WI38 (cell line): ENCODE data around the gene SLC25A47.

ENCODE experiments used
- H3K4me3 ChIP-seq: 2 replicates; pipeline ENCODE4 v1.5.1; 2011; ENCODE audit warnings: low read depth, mild to moderate bottlenecking, control low read depth, low read length
- TF ChIP-seq, protein P1 (sequence below): IDR thresholded peaks from 2 replicates; pipeline ENCODE4 v1.5.1; 2012; ENCODE audit warnings: low read depth, mild to moderate bottlenecking, control low read depth, low read length

SLC25A47 gene

DNA sequence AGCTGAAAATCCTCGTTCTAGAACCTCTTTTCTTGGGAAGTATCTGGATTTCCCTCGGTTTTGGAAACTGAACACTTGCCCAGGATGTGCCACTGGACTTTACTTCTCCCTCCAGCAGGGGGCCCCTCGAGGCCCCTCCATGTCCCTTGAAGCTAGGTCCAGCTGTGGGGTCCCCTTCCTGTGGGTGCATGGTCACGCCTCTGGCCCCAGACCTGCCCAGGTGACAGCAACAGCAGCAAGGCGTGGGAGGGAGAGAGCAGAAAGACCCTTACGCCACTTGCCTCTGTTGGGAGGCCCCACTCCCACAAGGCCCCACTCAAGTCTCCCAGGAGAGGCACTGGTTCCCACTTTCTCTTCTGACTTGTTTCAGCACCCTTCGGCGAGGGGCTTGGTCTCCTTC lies 20.0 kb upstream of the SLC25A47 start:
- H3K4me3 ChIP-seq = no peak overlapping the region
- TF ChIP-seq, protein P1, sequence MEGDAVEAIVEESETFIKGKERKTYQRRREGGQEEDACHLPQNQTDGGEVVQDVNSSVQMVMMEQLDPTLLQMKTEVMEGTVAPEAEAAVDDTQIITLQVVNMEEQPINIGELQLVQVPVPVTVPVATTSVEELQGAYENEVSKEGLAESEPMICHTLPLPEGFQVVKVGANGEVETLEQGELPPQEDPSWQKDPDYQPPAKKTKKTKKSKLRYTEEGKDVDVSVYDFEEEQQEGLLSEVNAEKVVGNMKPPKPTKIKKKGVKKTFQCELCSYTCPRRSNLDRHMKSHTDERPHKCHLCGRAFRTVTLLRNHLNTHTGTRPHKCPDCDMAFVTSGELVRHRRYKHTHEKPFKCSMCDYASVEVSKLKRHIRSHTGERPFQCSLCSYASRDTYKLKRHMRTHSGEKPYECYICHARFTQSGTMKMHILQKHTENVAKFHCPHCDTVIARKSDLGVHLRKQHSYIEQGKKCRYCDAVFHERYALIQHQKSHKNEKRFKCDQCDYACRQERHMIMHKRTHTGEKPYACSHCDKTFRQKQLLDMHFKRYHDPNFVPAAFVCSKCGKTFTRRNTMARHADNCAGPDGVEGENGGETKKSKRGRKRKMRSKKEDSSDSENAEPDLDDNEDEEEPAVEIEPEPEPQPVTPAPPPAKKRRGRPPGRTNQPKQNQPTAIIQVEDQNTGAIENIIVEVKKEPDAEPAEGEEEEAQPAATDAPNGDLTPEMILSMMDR = peak; percentile 83

DNA sequence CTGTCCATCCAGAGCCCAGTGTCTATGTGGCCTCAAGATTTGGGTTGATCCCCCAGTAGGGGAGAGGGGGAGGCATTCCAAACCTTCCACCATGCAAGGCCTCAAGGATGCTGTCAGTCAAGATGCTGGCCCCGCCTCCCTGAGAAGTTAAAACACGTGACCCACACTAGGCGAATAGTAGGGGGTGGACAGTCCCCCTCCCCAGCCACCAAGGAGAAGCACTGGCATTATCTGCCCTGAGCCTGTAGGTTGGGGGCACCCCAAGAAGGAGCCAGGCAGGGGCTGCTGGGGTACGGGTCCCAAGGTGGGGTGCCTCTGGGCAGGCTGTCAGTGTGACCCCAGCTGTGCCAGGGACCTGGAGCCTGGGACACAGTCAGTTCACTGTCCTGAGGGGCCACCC lies 19.2 kb upstream of the SLC25A47 start:
- no peak overlapping the region for H3K4me3 ChIP-seq
- TF ChIP-seq, protein P1 = no peak

DNA sequence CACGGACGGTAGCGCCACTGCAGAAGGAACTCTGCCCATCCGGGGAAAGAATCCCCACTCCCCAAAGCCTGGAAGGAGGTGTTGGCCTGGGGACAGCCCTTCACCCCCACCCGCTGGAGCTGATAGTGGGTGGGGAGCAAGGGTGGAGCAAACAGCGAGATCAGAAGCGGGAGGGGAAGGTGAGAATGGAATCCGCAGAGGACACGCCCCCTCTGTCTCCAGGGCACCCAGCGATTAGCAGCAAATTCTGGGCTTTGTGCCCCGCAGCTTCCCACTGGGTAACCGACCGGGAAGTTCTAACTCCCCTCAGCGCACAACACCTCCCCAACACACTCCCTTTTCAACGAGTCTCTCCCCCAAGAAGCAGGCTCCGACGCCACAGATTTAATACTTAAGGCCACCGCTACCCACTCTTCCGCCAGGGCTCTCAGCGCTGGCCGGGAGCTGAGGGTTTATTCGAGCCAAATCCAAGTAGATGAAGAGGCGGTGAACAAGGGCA lies 18.3 kb upstream of the SLC25A47 start:
- peak overlapping the region; percentile 76 for H3K4me3 ChIP-seq
- TF ChIP-seq, protein P1 = no peak

DNA sequence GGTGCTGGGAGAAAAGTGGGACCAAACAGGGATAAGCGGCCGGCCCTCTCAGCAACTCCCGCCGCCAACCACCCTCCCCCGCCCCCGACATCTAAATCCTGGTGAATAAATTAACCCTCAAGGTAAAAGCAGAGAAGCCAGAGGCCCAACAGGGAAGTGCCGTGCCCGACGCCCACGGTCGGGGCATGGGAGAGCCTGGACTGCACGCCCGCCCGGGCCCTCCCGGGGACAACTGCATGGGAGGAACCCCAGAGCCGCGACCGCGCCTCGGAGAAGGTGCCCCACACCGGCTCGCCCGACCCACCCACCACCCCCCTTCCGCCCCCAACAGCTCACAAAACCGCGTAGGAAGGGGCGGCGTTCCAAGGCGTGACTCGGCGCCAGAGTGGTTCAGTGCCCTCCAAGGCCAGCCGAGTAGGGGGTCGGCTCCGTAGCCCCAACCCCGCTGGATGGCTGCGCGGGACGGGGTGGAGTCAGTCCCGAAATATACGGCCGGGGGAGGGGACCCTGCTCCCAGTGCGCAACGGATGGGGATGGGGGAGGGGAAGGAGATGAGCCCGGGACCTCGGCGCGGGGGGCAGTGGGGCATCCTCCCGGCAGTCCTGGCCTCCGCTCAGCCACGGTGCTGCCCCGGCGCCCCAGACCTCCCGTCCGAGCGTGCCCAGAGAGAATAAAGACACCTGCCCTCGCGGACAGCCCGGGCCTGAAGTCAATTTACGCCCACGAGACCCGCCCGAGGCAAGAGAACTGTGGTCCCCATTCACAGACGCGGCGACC lies 17.6 kb upstream of the SLC25A47 start:
- TF ChIP-seq, protein P1 = no peak

DNA sequence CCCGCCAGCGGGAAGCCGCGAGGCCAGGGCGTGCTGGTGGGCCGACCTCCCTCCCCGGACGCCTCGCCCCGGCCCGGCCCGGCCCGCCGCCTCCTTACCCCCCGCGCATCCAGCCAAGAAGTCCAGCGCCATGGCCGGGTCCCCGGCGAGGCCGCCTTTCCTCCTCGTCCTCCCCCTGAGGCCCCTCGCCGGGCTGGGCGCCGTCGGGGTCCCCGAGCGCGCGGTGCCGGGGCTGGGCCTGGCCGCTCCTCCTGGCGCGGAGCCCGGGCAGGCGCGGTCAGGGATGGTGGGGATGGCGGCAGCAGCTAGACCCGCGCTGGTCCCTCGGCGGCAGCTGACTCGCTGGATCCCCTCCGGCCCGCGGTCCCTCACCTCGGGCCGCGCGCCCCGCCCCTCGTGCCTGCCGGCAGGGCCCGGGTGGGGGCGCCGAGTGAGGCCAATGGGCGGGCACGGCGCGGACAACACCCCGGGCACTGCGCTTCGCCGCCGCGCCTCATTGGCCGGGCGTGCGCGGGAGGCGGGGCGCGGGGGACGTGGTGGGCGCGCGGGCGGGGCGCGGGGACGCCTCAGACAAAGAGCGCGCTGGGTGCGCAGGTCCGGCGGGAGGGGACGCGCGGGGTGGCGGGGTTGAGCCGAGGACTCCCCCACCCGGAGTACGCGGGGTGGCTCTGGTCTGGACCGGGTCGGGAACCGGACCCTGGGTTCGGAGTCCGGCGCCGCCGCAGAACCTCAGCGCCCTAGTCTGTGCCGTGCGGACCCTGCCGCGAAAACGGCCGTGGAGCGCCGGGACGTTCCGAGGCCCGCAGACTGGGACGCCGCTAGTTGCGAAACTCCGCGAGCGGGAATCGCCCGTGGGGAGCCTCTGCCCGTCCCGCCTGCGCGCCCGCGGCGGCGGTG lies 16.8 kb upstream of the SLC25A47 start, which contains the start of gene SLC25A29:
Gene SLC25A29, minus strand, starts transcription at position 344 of the 897 bp plus-strand sequence. Its CDS starts 212 bp downstream, at position 132.
- H3K4me3 ChIP-seq = peak within 1 kb of the TSS; percentile 81
- TF ChIP-seq, protein P1 = no peak

More for the DNA sequence above, 17.6 kb upstream of the SLC25A47 start:
- peak overlapping the region; percentile 76 for H3K4me3 ChIP-seq

DNA sequence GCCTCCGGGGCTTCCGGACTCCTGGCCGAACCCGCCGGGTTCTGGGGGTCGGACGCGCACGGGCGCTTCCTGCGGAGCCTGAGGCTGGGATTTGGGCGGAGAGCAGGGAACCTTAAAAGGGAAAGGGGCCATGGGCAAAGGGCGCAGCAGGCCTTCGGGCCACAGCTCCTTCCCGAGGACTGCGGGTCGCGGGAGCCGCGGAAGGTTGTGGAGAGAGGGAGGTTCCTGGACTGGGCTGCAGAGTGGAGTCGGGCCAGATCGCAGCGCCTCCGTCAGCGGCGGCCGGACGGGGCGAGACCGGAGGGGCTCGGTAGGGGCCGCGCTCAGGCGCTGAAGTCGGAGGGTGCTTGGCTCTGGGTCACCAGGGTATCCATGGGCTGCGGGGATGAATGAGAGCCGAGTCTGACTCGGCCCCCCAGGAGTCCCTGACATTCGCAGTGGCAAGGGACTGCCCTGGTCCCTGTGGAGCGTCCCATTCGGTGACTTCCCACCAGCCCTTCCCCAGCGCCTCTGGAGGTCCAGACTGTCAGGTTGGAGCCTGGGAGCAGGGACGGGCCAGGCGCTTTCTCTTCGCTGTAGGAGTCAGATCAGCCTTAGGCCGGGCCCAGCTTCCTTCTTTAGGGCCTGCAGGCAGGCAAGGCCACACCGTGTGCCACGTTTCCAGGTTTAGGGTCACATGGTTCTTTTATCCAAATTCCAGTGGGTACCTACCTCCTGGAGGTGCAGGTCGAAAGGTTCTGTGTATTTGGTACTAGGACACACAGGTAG lies 16.0 kb upstream of the SLC25A47 start:
- TF ChIP-seq, protein P1 = no peak
- peak overlapping the region; percentile 81 for H3K4me3 ChIP-seq
